Progenitor cell of endocrine pancreas (in vitro differentiated cells): Measurements from ENCODE around the gene TMC1. TPM values are rescaled to one million over a fixed set of nuclear protein-coding genes. Genes with fewer than 3 reads are reported as not detected.

Source experiments
- DNase-seq: peaks from one replicate; pipeline ENCODE4 v3.0.0; 2021; ENCODE audit warnings: low spot score; ENCODE audit not compliant: unreplicated experiment
- H3K27ac Mint-ChIP-seq: 2 replicates; pipeline ENCODE4 v1.8.0; 2021; ENCODE audit warnings: mild to moderate bottlenecking, moderate library complexity, mixed read lengths
- H3K27me3 Mint-ChIP-seq: 2 replicates; pipeline ENCODE4 v1.8.0; 2021; ENCODE audit warnings: mixed read lengths
- H3K36me3 Mint-ChIP-seq: 2 replicates; pipeline ENCODE4 v1.8.0; 2022; ENCODE audit warnings: mixed read lengths; ENCODE audit not compliant: insufficient read depth
- H3K4me1 Mint-ChIP-seq: 2 replicates; pipeline ENCODE4 v1.8.0; 2021; ENCODE audit warnings: low read depth, mixed read lengths
- H3K4me3 Mint-ChIP-seq: 2 replicates; pipeline ENCODE4 v1.8.0; 2021; ENCODE audit warnings: low read depth, mild to moderate bottlenecking, moderate library complexity, mixed read lengths
- H3K9me3 Mint-ChIP-seq: 2 replicates; pipeline ENCODE4 v1.8.0; 2021; ENCODE audit warnings: low read depth, mixed read lengths
- total RNA-seq: library from RNA; stranded (reverse); gene quantifications from 2 replicates; pipeline ENCODE4 v1.2.1, GENCODE V29; 2021
- TF ChIP-seq, protein P1 (sequence below): fragments of 200-600 bp; sonication (generic); IDR thresholded peaks from one replicate; pipeline ENCODE4 v1.5.0; 2021; ENCODE audit warnings: antibody characterized with exemption, mild to moderate bottlenecking; ENCODE audit not compliant: unreplicated experiment

TMC1 gene
- total RNA-seq, 1 donor from 2014 or later = not detected

- Mint-ChIP-seq H3K27ac (no peak overlapping the region), H3K9me3 (no peaks in the 10 kb centered on the region), H3K4me3 (no peak overlapping the region), H3K36me3 (no peaks in the 10 kb centered on the region), H3K27me3 (no peaks in the 10 kb centered on the region), H3K4me1 (no peaks in the 10 kb centered on the region)
- DNase-seq = no peak
- TF ChIP-seq, protein P1, sequence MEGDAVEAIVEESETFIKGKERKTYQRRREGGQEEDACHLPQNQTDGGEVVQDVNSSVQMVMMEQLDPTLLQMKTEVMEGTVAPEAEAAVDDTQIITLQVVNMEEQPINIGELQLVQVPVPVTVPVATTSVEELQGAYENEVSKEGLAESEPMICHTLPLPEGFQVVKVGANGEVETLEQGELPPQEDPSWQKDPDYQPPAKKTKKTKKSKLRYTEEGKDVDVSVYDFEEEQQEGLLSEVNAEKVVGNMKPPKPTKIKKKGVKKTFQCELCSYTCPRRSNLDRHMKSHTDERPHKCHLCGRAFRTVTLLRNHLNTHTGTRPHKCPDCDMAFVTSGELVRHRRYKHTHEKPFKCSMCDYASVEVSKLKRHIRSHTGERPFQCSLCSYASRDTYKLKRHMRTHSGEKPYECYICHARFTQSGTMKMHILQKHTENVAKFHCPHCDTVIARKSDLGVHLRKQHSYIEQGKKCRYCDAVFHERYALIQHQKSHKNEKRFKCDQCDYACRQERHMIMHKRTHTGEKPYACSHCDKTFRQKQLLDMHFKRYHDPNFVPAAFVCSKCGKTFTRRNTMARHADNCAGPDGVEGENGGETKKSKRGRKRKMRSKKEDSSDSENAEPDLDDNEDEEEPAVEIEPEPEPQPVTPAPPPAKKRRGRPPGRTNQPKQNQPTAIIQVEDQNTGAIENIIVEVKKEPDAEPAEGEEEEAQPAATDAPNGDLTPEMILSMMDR = no peak
These were observed 180.1 kb downstream of the TMC1 start for GRCh38 chr9:72701510-72701909.

DNA sequence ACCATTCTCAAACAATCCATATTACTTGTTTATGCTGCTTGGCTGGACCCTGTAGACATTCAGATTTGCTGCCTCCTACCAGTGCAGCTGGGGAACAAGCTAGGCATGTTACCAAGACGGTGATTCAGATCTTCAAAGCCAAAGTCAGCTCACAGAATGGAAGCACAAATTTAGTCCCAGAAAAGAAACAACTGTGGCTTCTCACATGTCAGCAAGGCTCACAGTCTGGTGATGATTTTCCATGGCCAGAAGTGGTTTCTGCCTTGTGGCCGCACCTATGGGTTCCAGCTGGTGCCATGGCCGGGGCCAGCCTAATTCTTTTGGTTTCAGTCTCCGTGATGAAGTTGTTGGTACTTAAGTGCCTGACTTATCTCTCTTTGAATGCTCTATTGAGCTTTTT, 182.2 kb downstream of the TMC1 start:
- no peak overlapping the region for H3K4me3 Mint-ChIP-seq
- H3K36me3 Mint-ChIP-seq = no peaks in the 10 kb centered on the region
- TF ChIP-seq, protein P1 = no peak
- no peak overlapping the region for H3K27ac Mint-ChIP-seq
- peaks cover 3% of the 10 kb centered on the region for H3K9me3 Mint-ChIP-seq
- no peaks in the 10 kb centered on the region for H3K4me1 Mint-ChIP-seq
- no peak for DNase-seq
- H3K27me3 Mint-ChIP-seq = no peaks in the 10 kb centered on the region

DNA sequence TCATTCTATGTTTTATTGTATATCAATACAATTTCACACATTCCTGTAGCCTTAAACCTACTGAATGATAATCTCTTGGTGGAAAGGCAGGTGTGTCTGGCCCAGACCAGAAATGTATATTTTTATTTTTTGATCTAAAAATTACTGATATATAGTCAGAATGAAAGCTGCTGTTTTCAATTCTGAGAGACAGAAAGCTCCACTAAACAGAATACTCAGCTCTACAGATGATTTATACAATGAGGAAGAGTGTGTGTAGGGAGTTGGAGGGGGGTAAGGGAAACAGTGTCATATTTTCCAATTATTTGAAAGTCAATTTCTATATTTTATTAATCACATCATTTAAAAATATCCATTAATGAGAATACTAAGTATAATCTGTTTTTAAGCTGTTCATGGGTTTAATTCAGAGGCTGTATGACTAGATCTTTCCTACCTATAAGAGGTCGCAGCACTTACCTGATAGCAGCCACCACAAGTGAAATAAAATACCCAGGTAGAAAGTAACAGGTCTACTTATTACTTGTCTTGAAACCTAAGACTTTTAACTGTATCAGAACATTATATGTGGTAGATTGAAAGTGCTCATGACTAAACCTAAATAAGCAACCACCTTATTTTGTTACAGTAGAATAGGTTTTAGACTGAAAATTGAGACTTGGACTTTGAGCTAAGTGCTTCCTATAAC, 183.4 kb downstream of the TMC1 start:
- Mint-ChIP-seq H3K4me1 (no peaks in the 10 kb centered on the region), H3K4me3 (no peak overlapping the region), H3K36me3 (no peaks in the 10 kb centered on the region), H3K27ac (no peak overlapping the region), H3K27me3 (no peaks in the 10 kb centered on the region), H3K9me3 (peaks cover 6% of the 10 kb centered on the region)
- no peak for DNase-seq
- TF ChIP-seq, protein P1 = no peak

DNA sequence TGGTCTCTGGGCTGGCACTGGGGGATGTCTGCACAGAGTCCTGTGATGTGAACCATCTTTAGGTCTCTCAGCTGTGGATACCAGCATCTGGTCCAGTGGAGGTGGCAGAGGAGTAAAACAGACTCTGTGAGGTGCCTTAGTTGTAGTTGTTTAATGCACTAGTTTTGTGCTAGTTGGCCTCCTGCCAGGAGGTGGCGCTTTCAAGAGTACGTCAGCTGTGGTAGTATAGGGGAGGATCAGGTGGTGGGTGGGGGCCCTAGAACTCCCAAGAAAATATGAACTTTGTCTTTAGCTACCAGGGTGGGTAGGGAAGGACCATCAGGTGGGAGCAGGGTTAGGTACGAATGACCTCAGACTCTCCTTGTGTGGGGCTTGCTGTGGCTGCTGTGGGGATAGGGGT, 197.1 kb downstream of the TMC1 start:
- TF ChIP-seq, protein P1 = no peak
- H3K27ac Mint-ChIP-seq = no peak overlapping the region
- peaks cover 4% of the 10 kb centered on the region for H3K4me1 Mint-ChIP-seq
- no peaks in the 10 kb centered on the region for H3K27me3 Mint-ChIP-seq
- H3K4me3 Mint-ChIP-seq = no peak overlapping the region
- DNase-seq = no peak
- no peaks in the 10 kb centered on the region for H3K36me3 Mint-ChIP-seq
- H3K9me3 Mint-ChIP-seq = peaks cover 12% of the 10 kb centered on the region

GRCh38 chr9:72721067-72721466, 199.7 kb downstream of the TMC1 start:
- Mint-ChIP-seq H3K27me3 (no peaks in the 10 kb centered on the region), H3K4me1 (peaks cover 4% of the 10 kb centered on the region), H3K27ac (peak overlapping the region; percentile 33), H3K36me3 (no peaks in the 10 kb centered on the region), H3K9me3 (peaks cover 4% of the 10 kb centered on the region), H3K4me3 (no peak overlapping the region)
- TF ChIP-seq, protein P1 = no peak
- no peak for DNase-seq
